Stimulated activated CD4-positive, alpha-beta T cell treated with anti-CD3 and anti-CD28 coated beads, TNF-alpha, amount 100 ng/mL, for 1 hour (primary cell): Measurements from ENCODE around the gene SYT14.
"Not testable (repeated sequence)": the region's sequence is repeated elsewhere in the genome, so short reads cannot be mapped to it uniquely, and the experiment has no call there.

Source experiments
- DNase-seq, 3 donors: peaks; one replicate each; pipeline ENCODE4 v3.0.0-alpha.2; 2020; ENCODE audit warnings: low read depth in 3 of 3, low spot score in 1 of 3

Gene SYT14

DNA sequence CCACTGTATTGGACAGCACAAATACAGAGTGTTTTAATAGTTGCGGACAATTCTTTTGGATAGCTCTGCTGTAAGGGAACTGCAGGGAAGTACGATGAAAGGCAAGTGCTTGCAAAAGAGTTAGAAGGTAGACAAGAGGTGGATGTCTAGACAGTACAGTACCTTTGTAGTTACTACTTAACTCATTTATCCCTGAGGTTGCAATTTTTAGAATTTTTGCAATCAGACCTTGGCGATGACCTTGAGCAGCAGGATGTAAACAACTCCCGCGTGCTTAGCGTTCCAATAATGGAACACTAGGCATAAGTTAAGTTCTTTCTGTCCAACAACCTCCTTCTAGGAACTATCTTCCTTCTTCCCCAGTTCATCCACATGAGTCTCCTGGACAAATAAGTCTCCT lies 1.9 kb upstream of the SYT14 start:
- no peak for DNase-seq

- DNase-seq: no peak
Measured at GRCh38 chr1:209945377-209945776, 7.4 kb downstream of the SYT14 start.

DNA sequence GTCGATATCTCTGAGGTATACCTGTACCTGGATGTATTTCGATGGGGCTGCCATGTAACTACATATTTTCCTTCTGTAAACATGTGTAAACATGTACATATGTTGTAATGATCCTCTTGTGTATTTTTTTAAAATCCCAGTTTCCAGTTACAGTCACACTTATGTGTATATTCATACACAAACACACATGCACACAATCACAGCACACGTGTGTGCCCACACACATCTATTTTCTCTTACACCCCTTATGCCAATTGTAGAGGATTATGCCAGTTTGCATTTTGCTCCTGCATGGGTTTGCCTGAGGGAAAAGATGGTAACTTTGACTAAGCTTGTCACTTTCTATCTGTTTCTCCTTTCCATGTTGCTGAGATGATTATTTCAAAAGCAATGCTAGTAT lies 10.1 kb downstream of the SYT14 start:
- DNase-seq: no peak

- DNase-seq: no peak
Measured at GRCh38 chr1:209956116-209956515, 18.1 kb downstream of the SYT14 start.

- no peak for DNase-seq
Measured at GRCh38 chr1:209959623-209960022, 21.6 kb downstream of the SYT14 start.

DNA sequence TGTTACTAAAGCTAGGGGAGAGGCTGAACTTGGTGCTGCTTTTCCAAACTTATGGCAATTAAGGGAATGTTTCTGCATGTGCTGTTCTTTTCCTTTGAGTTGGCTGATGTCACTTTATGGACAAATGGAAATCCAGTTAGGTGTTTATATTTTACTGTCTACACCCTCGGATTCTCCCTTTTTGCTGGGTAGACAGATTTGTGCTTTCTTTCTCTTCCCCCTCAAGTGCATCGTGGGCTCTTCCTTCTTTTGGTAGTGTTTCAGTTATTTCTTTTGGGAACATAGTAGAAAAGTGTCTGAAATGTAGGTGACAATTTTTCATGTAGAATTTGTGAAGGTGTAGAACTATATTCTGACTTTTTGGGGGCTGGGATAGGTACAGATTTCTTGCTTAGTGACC lies 22.9 kb downstream of the SYT14 start:
- no peak for DNase-seq

DNA sequence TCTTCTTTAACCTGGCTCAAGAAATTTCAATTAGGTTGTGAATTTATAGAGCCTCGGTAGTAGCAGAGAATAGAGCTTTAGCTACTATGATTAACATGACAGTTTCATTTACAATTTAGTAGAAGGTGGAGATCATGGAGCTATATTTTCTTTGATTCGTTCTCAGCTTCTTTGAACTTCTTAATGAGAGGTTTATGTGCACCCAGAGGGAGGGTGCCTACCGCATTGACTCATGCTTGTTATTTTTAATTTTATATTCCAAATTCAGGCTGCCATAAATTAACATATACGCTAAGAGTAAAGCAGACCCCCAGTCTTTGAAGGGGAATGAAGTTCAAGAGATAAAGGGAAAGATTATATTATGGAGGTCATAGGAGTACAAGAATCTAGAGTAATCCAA lies 24.4 kb downstream of the SYT14 start:
- no peak for DNase-seq

DNA sequence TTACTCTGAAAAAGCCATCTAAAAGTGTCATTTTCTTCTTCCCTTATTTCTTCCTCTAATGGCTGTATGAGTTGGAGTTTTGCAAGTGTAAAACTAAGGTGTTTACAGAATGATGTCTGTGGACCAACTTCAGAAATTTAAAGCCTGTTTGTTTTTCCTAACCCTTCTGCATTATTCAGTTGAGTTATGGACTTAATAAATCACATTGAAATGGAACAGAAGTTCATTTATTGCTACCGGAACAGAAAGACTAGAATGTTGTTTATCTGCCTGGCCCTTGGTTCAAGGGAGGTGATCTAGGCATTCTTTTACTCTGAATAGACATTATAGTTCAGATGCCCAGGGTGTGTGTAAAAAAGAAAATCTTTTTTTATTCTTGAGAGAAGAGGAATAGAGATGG lies 24.8 kb downstream of the SYT14 start:
- DNase-seq: no peak

DNA sequence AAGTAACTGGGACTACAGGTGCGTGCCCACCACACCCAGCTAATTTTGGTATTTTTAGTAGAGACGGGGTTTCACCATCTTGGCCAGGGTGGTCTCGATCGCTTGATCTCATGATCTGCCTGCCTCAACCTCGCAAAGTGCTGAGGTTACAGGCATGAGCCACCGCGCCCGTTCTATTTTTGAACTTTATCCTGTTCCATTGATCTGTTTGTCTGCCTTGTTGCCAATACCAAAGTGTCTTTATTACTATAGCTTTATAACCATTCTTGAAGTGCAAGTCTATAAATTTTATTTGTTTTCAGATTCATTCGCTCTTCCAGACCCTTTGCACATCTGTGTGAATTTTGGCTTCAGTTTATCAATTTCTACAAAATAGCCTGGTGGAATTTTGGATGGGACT lies 28.0 kb downstream of the SYT14 start:
- no peak for DNase-seq

DNA sequence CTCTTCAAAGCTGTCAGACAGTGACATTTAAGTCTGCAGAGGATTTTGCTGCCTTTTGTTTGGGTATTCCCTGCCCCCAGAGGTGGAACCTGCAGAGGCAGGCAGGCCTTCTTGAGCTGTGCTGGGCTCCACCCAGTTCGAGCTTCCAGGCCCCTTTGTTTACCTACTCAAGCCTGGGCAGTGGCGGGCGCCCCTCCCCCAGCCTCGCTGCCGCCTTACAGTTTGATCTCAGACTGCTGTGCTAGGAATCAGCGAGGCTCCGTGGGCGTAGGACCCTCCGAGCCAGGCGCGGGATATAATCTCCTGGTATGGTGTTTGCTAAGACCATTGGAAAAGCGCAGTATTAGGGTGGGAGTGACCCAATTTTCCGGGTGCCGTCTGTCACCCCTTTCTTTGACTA lies 40.7 kb downstream of the SYT14 start:
- not testable (repeated sequence) for DNase-seq

DNA sequence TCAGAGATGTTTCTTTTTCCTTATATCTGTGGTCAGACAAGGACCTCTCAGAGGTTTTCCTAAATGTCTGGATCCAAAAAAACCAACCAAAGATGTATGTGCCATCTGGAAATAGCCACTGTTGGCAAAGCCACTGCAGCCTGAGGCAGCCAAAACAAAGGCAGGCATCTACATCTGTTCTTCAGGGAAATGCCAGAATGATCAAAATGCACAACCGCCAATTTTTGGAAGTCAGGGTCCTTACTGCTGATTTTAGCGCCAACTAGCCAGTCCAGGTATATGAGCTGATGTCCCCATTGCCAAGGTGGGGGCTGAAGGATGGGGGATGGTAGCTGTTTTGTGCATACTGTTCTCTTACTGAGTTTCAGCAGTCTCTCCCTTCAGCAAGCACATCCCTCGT lies 45.9 kb downstream of the SYT14 start:
- DNase-seq: no peak

DNA sequence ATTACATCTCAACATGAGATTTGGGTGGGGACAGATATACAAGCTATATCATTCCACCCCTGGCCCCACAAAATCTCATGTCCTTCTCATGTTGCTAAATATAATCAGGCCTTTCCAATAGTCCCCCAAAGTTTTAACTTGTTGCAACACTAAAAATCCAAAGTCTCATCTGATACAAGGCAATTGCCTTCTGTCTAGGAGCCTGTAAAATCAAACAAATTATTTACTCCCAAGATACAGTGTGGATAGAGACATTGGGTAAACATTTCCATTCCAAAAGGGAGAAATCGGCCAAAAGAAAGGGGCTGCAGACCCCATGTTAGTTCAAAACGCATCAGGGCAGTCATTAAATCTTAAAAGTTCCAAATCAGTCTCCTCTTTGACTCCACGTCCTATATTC lies 47.0 kb downstream of the SYT14 start:
- no peak for DNase-seq

- DNase-seq: no peak
Measured at GRCh38 chr1:209988706-209989105, 50.7 kb downstream of the SYT14 start.

DNA sequence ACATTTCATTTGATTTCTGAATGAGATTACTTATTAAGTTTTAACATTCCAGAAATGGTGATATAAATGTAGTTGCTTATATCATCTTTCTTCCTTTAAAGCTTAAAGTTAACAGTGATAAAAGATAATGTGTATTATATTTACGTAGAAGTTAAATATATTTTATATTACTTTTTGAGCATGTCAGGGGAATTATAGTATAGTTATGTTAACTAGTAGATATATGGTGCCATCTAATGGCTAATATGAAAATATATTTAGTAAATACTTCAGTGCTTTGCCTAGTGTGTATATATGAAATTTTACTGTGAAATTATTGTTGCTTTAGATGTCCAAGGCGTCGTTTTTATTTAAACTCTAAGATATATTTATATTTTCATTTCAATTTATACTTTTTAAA lies 51.5 kb downstream of the SYT14 start:
- DNase-seq: no peak

DNA sequence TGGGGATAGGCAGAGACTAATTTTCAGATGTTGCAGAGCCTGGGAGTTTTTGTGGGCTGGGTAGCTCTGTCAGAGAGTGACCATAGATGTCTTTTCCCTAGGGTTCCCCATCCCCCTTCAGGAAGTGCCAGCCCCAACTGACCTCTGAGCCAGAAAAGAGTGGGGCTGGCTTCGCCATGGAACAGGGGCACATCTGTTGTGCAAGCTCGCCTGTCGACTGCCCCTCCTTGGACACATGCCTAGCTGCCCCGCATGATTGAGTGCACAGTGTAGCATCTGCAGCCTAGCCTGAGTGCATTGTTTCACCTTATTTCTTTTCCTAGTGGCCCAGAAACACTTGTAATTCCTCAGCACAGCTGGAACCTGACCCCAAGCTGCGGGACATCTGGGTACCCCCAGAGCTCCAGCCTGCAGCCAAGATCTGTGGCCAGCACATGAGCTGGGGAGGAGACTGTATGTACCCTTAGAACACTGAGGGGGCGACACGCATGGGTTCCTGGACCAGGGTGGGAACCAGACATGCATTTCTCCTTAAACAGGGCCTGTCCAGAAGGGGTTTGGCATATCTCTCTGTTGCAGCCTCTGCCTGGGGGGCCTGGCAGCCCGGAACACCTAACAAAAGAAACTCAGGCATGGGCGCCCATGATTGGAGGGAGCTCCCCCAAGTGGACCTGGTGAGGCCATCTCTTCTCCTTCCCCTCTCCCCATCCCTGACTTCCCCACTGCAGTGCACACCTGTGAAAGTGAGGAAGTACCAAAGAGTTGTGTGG lies 55.2 kb downstream of the SYT14 start:
- DNase-seq: no peak

DNA sequence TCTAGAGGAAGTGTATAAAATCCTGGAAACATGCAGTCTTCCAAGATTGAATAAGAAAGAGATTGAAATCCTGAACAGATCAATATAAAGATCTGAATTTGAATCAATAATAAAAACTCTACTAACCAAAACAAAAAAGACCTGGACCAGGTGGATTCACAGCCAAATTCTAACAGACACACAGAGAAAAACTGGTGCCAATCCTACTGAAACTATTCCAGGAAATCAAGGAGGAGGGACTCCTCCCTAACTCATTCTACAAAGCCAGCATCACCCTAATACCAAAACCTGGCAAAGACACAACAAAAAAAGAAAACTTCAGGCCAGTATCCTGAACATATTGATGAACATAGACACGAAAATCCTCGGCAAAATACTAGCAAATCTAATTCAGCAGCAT lies 58.3 kb downstream of the SYT14 start:
- no peak for DNase-seq

- no peak for DNase-seq
Measured at GRCh38 chr1:209999005-209999404, 61.0 kb downstream of the SYT14 start.

GRCh38 chr1:210001751-210002150 lies 63.7 kb downstream of the SYT14 start:
- no peak for DNase-seq

- DNase-seq: no peak
Measured at GRCh38 chr1:210003501-210003900, 65.5 kb downstream of the SYT14 start.

- DNase-seq: no peak
Measured at GRCh38 chr1:210010161-210010560, 72.1 kb downstream of the SYT14 start.

DNA sequence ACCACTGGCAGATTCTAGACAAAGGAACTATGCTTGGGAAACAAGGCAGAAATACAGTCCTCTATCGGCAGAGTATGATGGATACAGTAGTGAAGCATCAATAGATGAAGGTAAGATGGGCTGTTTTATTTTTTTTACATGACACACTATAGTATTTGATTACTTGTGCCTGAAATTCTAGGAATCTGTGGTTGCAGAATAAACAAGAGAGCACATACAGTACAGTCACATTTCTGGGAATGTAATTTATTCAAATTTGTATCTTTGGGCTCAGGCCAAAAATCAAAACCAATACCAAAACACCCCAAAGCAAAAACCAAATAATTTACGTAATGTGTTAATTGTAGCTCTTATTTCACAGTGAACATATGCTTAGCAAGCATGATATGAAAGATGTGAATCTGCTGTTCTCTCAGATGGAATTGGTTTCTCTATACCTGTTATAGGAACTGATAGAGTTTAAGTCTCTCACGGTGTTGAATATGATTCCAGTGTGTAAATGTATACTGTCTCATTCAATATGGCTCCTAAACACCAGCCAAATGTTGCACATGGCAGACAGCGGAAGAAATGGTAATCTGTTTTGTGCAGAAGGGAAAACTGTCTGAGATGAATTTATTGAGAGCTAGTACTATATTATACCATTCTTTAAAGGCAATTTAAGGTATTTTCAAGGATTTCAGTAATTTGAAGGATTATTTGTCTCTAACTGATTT lies 83.3 kb downstream of the SYT14 start:
- DNase-seq: no peak

- no peak for DNase-seq
Measured at GRCh38 chr1:210022044-210022443, 84.0 kb downstream of the SYT14 start.

DNA sequence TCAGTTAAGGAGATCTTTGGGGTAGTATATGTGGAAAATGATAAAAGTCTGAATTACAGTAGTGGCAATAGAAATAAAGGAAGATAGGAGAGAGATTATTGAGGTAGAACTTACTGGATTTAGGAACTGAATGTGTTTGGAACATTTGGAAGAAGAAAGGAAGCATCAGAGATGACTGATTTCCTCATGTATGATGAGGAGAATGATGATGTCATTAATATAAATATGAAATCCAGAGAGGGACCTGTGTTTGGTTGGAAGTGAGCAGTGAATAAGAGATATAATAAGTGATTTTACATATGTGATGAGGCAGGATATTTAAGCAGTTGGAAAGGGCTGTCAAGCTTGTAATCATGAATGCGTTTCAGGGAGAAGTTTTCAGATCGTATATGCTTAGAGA lies 86.3 kb downstream of the SYT14 start:
- DNase-seq: no peak
